ENCODE results near the gene LYPD3.
A peak's percentile ranks its signal among the peaks of the same experiment; 100 is the strongest.
"Not testable (repeated sequence)": the region's sequence is repeated elsewhere in the genome, so short reads cannot be mapped to it uniquely, and the experiment has no call there.

LYPD3 gene

DNA sequence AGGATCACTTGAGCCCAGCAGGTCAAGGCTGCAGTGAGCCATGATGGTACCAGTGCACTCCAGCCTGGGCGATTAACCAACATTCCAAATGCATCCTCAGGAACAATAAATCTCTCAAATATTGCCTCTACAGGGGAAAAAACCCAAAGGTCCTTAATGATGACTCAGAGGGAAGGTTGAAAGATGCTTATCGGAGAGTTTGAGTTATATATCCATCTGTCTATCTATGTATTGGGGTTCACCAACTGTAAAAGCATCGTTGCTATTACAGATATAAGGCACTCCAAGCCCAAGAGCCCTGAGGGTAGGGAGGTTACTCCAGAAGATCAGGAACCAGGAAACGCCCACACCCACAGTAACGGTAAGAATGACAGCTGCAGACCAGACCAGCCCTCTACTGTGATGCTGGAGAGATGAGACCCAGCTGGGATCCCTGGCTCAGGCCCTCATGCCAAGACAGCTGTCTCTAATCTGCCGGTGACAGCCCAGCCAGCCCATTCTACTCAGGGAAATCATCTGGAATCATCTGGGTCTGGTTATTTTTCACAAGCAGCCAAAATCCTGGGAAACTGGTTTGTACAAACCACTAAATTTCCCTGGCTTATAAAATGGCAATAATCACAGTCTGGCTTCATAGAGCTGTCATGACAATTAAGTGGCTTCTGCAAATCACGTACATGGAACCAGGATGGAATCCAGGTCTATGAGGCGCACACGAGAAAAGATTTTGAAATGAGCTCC is 26.9 kb downstream of the LYPD3 start:
- TF ChIP-seq, protein P1, sequence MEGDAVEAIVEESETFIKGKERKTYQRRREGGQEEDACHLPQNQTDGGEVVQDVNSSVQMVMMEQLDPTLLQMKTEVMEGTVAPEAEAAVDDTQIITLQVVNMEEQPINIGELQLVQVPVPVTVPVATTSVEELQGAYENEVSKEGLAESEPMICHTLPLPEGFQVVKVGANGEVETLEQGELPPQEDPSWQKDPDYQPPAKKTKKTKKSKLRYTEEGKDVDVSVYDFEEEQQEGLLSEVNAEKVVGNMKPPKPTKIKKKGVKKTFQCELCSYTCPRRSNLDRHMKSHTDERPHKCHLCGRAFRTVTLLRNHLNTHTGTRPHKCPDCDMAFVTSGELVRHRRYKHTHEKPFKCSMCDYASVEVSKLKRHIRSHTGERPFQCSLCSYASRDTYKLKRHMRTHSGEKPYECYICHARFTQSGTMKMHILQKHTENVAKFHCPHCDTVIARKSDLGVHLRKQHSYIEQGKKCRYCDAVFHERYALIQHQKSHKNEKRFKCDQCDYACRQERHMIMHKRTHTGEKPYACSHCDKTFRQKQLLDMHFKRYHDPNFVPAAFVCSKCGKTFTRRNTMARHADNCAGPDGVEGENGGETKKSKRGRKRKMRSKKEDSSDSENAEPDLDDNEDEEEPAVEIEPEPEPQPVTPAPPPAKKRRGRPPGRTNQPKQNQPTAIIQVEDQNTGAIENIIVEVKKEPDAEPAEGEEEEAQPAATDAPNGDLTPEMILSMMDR (IDR thresholded peaks at IDR 0.05; ENCODE audit: low read depth, low read length), result no peak
- DNase-seq (ENCODE audit: low read depth in 2 of 2), result peak; percentile 64 to 82
- H3K4me3 ChIP-seq (replicated peaks in 1 of 2; ENCODE audit: low read depth in 2 of 2, low read length in 2 of 2), result no peak overlapping the region

DNA sequence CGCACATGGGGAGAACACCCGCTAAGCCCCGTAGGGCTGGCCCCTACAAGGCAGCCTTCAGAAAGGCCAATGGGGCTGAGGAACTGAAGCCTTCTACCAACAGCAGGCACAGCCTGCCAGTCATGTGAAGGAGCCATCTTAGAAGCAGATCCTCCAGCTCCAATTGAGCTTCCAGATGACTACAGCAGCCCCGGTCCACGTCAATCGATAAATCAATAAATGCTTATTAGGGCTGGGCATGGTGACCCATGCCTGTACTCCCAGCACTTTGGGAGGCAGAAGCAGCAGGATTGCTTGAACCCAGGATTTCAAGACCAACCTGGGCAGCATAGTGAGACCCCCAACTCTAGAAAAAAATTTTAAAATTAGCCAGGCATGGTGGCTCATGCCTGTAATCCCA is 27.7 kb downstream of the LYPD3 start:
- TF ChIP-seq, protein P1 (IDR thresholded peaks at IDR 0.05; ENCODE audit: low read depth, low read length), result no peak
- no peak for DNase-seq (ENCODE audit: low read depth in 2 of 2)

DNA sequence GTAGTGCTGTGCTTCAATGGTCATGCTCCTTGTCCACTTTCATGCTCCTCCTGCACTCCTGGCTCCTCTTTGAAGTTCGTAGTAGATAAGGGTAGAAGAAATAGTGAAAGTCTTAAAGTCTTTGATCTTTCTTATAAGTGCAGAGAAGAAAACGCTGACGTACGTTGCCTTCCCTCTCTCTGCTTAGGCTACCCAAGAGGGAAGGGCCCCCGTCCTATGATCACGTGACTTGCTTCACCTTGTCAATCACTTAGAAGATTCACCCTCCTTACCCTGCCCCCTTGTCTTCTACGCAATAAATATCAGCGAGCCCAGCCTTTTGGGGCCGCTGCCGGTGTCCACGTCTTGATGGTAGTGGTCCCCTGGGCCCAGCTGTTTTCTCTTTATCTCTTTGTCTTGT is 28.1 kb downstream of the LYPD3 start:
- H3K4me3 ChIP-seq (replicated peaks in 1 of 2; ENCODE audit: low read depth in 2 of 2, low read length in 2 of 2); DNase-seq (ENCODE audit: low read depth in 2 of 2): not testable (repeated sequence)

More for the DNA sequence above, 27.7 kb downstream of the LYPD3 start:
- H3K4me3 ChIP-seq (replicated peaks in 1 of 2; ENCODE audit: low read depth in 2 of 2, low read length in 2 of 2), result no peak overlapping the region

DNA sequence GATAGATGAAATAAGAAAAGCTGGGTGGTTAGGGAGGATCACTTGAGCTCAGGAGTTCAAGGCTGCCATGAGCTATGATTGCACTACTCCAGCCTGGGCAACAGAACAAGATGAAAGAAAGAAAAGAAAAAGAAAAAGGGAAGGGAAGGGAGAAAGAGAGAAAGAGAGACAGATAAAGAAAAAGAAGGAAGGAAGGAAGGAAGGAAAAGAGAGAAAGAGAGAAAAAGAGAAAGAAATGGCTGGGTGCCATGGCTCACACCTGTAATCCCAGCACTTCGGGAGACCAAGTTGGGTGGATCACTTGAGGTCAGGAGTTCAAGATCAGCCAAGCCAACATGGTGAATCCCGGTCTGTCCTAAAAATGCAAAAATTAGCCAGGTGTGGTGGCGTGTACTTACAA is 29.6 kb downstream of the LYPD3 start:
- TF ChIP-seq, protein P1 (IDR thresholded peaks at IDR 0.05; ENCODE audit: low read depth, low read length), result no peak
- DNase-seq (ENCODE audit: low read depth in 2 of 2), result no peak
- no peak overlapping the region for H3K4me3 ChIP-seq (replicated peaks in 1 of 2; ENCODE audit: low read depth in 2 of 2, low read length in 2 of 2)

DNA sequence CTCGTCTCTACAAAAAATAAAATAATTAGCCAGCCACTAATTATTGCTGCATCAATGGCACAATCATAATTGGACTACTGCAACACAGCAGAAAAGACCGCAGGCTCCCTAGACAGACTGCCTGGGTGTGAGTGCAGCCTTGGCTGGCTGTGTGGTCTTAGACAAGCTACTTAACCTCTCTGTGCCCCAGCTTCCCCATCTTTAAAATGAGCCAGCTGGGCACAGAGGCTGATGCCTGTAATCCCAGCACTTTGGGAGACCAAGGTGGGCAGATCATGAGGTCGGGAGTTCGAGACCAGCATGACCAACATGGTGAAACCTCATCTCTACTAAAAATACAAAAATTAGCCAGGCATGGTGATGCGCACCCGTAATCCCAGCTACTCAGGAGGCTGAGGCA is 31.7 kb downstream of the LYPD3 start:
- DNase-seq (ENCODE audit: low read depth in 2 of 2), result no peak
- TF ChIP-seq, protein P1 (IDR thresholded peaks at IDR 0.05; ENCODE audit: low read depth, low read length), result no peak
- H3K4me3 ChIP-seq (replicated peaks in 1 of 2; ENCODE audit: low read depth in 2 of 2, low read length in 2 of 2), result no peak overlapping the region

DNA sequence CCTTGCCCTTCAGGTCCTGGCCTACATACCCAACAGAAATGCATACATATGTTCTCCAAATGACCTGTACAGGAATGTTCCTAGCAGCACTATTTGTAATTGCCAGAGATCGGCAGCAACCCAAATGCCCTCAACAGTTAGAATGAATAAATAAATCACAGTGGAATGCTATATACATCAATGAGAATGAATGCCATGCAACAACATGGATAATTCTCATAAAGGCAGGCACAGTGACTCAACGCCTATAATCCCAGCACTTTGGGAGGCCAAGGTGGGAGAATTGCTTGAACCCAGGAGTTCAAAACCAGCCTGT is 32.1 kb downstream of the LYPD3 start:
- no peak overlapping the region for H3K4me3 ChIP-seq (replicated peaks in 1 of 2; ENCODE audit: low read depth in 2 of 2, low read length in 2 of 2)
- TF ChIP-seq, protein P1 (IDR thresholded peaks at IDR 0.05; ENCODE audit: low read depth, low read length), result no peak
- DNase-seq (ENCODE audit: low read depth in 2 of 2), result no peak

DNA sequence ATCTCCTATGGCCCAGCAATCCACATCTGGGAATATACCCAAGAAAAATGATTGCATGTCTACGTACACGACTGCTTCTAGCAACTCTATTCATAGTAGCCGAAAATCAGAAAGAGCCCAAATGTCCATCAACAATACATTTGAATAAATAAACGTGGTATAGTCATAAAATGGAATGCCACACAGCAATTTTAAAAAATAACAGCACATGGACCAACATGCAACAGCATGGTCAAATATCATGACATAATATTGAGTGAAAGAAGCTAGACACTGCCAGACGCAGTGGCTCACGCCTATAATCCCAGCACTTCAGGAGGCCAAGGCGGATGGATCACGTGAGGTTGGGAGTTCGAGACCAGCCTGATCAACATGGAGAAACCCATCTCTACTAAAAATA is 34.4 kb downstream of the LYPD3 start:
- DNase-seq (ENCODE audit: low read depth in 2 of 2), result no peak
- TF ChIP-seq, protein P1 (IDR thresholded peaks at IDR 0.05; ENCODE audit: low read depth, low read length), result no peak
- no peak overlapping the region for H3K4me3 ChIP-seq (replicated peaks in 1 of 2; ENCODE audit: low read depth in 2 of 2, low read length in 2 of 2)

Measured in cardiac fibroblast (primary cell).